SU-DHL-6 (cell line): ENCODE measurements around the gene FKBP9.
"Not testable (repeated sequence)": the region's sequence is repeated elsewhere in the genome, so short reads cannot be mapped to it uniquely, and the experiment has no call there.

Experiments used
- H2AFZ ChIP-seq: fragments of 200-600 bp; sonication (generic); 2 replicates; pipeline ENCODE4 v1.6.1; 2014; ENCODE audit warnings: low read depth, mild to moderate bottlenecking, moderate library complexity, mixed read lengths, antibody characterized with exemption, low read length; ENCODE audit not compliant: severe bottlenecking
- H3F3A ChIP-seq: fragments of 200-600 bp; shearing (Covaris generic); 2 replicates; pipeline ENCODE4 v1.6.0; 2016; ENCODE audit warnings: antibody characterized with exemption, mild to moderate bottlenecking; ENCODE audit not compliant: insufficient read depth
- H3K27ac ChIP-seq: fragments of 200-600 bp; sonication (generic); 2 replicates; pipeline ENCODE4 v1.5.1; 2016; ENCODE audit warnings: low read depth, mild to moderate bottlenecking, low read length, moderate library complexity, mixed read lengths
- H3K27me3 ChIP-seq: fragments of 200-600 bp; sonication (generic), shearing (Covaris generic); 2 replicates; pipeline ENCODE4 v1.6.0; 2014; ENCODE audit warnings: mild to moderate bottlenecking, low read length
- H3K36me3 ChIP-seq: fragments of 200-600 bp; sonication (generic); 2 replicates; pipeline ENCODE4 v1.6.1; 2014; ENCODE audit warnings: mild to moderate bottlenecking, low read length, mixed read lengths
- H3K4me2 ChIP-seq: fragments of 300-600, 200-600 bp; shearing (Covaris generic), sonication (generic); 2 replicates; pipeline ENCODE4 v1.6.0; 2014; ENCODE audit warnings: low read length, low read depth, mild to moderate bottlenecking; ENCODE audit not compliant: poor library complexity, severe bottlenecking
- H3K4me3 ChIP-seq: fragments of 200-600 bp; sonication (generic); 2 replicates; pipeline ENCODE4 v1.5.1; 2014; ENCODE audit warnings: antibody characterized with exemption, low read length, mild to moderate bottlenecking, mixed read lengths; ENCODE audit not compliant: insufficient read depth, poor library complexity, severe bottlenecking
- H3K79me2 ChIP-seq: fragments of 200-600 bp; sonication (generic); 2 replicates; pipeline ENCODE4 v1.6.1; 2014; ENCODE audit warnings: mild to moderate bottlenecking, low read length, moderate library complexity; ENCODE audit not compliant: insufficient read depth
- H3K9ac ChIP-seq: fragments of 200-600 bp; sonication (generic); 2 replicates; pipeline ENCODE4 v1.7.0; 2014; ENCODE audit warnings: mild to moderate bottlenecking, low read length
- H3K9me2 ChIP-seq: fragments of 200-600 bp; sonication (generic); replicated peaks from 2 replicates; pipeline ENCODE4 v1.6.1; 2014; ENCODE audit warnings: low read length; ENCODE audit not compliant: insufficient read depth
- H3K9me3 ChIP-seq: fragments of 200-600 bp; sonication (generic); 2 replicates; pipeline ENCODE4 v1.6.1; 2014; ENCODE audit warnings: low read length, mixed read lengths; ENCODE audit not compliant: insufficient read depth
- H4K20me1 ChIP-seq: fragments of 200-600 bp; sonication (generic); 2 replicates; pipeline ENCODE4 v1.6.1; 2014; ENCODE audit warnings: low read depth, mild to moderate bottlenecking, antibody characterized with exemption, low read length, moderate library complexity, mixed read lengths
- EZH2phosphoT487 ChIP-seq: fragments of 200-600 bp; sonication (generic), shearing (Covaris generic); conservative IDR thresholded peaks from 2 replicates; pipeline ENCODE4 v1.6.1; 2018; ENCODE audit warnings: mild to moderate bottlenecking, antibody characterized with exemption, low read length, moderate library complexity, mixed read lengths
- TF ChIP-seq, protein P1 (sequence below): fragments of 200-600 bp; sonication (generic); IDR thresholded peaks from one replicate; pipeline ENCODE4 v1.5.1; 2017; ENCODE audit warnings: antibody characterized with exemption, mild to moderate bottlenecking, low read length, moderate library complexity; ENCODE audit not compliant: insufficient read depth, poor library complexity, severe bottlenecking

The FKBP9 gene

DNA sequence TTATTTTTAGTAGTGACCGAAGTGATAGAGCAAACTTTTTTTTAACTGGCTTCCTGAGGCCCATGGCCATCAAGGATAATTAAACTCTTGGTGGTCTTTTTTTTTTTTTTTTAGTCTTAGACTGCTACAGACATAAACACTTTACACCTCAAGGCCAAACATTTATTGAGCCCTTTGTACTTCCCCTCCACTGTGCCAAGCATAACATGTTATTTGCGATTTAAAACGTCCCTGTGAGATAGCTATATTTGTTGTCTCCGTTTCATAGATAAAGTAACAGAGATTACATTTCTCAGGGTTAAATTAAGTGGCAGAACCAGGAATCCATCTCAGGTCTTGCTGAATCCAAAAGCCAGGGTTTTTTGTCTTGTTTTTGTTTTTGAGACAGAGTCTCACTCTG, 42.1 kb downstream of the FKBP9 start:
- H3K9me3 ChIP-seq, H3K4me3 ChIP-seq, H3K9ac ChIP-seq, H3K27me3 ChIP-seq, H3K9me2 ChIP-seq, H3K79me2 ChIP-seq, H3K4me2 ChIP-seq, H4K20me1 ChIP-seq, H3K27ac ChIP-seq, H2AFZ ChIP-seq, H3K36me3 ChIP-seq, H3F3A ChIP-seq: not testable (repeated sequence)

- H3K4me2 ChIP-seq, H3K9me3 ChIP-seq, H3K9ac ChIP-seq, H3K9me2 ChIP-seq, H3F3A ChIP-seq, H3K27me3 ChIP-seq, H3K4me3 ChIP-seq, H4K20me1 ChIP-seq, H2AFZ ChIP-seq, H3K27ac ChIP-seq, H3K79me2 ChIP-seq, H3K36me3 ChIP-seq: not testable (repeated sequence)
Observed at GRCh38 chr7:33003111-33003510, 45.9 kb downstream of the FKBP9 start.

DNA sequence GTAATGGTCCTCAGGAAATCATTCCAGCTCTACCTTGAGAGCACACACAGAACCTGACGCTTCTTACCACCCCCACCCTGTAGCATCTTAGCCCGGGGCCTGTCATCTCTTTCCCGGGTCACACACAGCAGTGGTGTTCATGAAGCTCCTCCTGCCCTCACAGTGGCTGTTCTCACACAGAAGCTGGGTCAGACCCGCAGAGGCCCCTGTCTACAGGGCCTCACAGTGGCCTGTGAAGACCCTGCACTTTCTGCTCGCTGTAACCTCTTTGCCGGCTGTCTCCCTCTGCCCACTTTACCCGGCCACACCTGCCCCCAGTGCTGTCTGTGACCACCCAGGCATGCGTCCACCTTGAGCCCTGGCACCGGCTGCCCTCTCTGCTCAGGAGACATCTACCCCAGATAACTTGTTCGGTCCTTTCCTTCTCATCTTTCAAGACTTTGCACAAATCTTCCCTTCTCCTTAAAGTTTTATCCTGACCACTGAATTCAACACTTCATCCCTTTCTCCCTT, 46.9 kb downstream of the FKBP9 start:
- H3F3A ChIP-seq, H3K27ac ChIP-seq, H3K4me2 ChIP-seq, H3K4me3 ChIP-seq, H3K27me3 ChIP-seq, H3K36me3 ChIP-seq, H3K79me2 ChIP-seq, H3K9me3 ChIP-seq, H2AFZ ChIP-seq, H3K9ac ChIP-seq, H4K20me1 ChIP-seq, H3K9me2 ChIP-seq: not testable (repeated sequence)

DNA sequence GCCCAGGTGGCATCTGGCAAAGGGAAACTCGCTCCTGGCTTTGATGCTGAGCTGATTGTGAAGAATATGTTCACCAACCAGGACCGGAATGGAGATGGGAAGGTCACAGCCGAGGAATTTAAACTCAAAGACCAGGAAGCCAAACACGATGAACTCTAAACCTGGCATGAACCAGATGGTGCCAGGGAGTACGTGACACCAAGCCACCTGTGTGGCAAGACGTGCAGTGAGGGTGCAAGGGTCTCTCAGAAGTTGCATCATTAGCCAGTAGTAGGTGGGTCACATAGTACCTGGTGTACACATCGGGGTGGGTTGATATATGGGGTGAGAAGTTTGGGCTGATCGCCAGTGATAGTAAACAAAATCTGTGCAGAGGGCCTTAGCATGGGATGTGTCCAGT, 48.0 kb downstream of the FKBP9 start:
- H3K4me3 ChIP-seq, H3K9me3 ChIP-seq, H3F3A ChIP-seq, H3K9ac ChIP-seq, H3K79me2 ChIP-seq, H3K4me2 ChIP-seq, H3K9me2 ChIP-seq, H3K36me3 ChIP-seq, H4K20me1 ChIP-seq, H2AFZ ChIP-seq, H3K27ac ChIP-seq, H3K27me3 ChIP-seq: not testable (repeated sequence)

DNA sequence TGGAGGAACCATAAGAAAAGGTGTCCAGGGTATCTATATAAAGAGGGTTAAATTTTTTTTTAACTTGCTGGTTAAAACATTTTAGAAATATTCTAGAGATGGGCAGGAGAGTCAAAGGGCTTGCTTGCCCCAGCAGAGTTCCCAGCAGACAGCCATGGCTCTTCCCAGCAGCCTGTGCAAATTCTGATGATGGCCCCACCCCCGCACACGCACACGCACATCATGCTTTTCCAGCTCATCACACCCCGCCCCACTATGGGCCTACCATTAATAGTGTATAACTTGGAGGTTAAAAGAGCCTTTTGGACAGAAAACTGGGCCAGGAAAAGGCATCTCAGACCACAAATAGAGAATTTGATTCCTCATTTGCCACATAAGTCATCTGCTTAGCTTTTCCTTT, 48.5 kb downstream of the FKBP9 start:
- not testable (repeated sequence) for H2AFZ ChIP-seq, H3F3A ChIP-seq, H3K79me2 ChIP-seq, H3K9me3 ChIP-seq, H4K20me1 ChIP-seq, H3K4me2 ChIP-seq, H3K4me3 ChIP-seq, H3K27me3 ChIP-seq, H3K27ac ChIP-seq, H3K9me2 ChIP-seq, H3K36me3 ChIP-seq, H3K9ac ChIP-seq

DNA sequence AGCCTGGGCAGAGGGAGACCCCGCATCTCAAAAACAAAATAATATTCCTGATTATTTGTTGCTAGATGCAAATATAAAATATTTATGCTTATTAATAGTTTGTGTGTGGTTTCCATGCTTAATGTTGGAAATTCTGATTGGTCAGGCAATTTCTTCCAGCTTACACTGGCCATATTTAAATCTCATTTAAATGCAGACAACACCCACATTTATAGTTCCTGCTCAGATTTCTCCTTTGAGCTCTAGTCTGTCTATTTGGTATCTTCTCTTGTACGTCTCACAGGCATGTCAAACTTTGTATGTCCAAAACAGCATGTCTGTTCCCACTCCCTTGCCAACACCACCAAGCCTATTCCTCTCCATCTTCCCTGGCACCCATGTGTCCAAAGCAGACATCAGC, 52.5 kb downstream of the FKBP9 start:
- no peaks in the 10 kb centered on the region for H3K9me3 ChIP-seq
- no peaks in the 10 kb centered on the region for H3F3A ChIP-seq
- H3K9me2 ChIP-seq: no peaks in the 10 kb centered on the region
- no peak overlapping the region for H3K27ac ChIP-seq
- H3K36me3 ChIP-seq: peaks cover 13% of the 10 kb centered on the region
- H3K9ac ChIP-seq: no peak overlapping the region
- no peaks in the 10 kb centered on the region for H3K79me2 ChIP-seq
- no peaks in the 10 kb centered on the region for H3K27me3 ChIP-seq
- no peak overlapping the region for H3K4me3 ChIP-seq
- no peak overlapping the region for H2AFZ ChIP-seq
- H4K20me1 ChIP-seq: no peaks in the 10 kb centered on the region
- H3K4me2 ChIP-seq: no peak overlapping the region
- TF ChIP-seq, protein P1, sequence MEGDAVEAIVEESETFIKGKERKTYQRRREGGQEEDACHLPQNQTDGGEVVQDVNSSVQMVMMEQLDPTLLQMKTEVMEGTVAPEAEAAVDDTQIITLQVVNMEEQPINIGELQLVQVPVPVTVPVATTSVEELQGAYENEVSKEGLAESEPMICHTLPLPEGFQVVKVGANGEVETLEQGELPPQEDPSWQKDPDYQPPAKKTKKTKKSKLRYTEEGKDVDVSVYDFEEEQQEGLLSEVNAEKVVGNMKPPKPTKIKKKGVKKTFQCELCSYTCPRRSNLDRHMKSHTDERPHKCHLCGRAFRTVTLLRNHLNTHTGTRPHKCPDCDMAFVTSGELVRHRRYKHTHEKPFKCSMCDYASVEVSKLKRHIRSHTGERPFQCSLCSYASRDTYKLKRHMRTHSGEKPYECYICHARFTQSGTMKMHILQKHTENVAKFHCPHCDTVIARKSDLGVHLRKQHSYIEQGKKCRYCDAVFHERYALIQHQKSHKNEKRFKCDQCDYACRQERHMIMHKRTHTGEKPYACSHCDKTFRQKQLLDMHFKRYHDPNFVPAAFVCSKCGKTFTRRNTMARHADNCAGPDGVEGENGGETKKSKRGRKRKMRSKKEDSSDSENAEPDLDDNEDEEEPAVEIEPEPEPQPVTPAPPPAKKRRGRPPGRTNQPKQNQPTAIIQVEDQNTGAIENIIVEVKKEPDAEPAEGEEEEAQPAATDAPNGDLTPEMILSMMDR: no peak
- no peak for TF ChIP-seq EZH2phosphoT487
